Lower leg skin (tissue), 4 donors: Measurements from ENCODE around the gene ITPKB. TPM values are rescaled to one million over a fixed set of nuclear protein-coding genes. Genes with fewer than 3 reads are reported as not detected.

Source experiments
- DNase-seq, 2 donors: peaks; one replicate each; pipeline ENCODE4 v3.0.0-alpha.2; 2019; ENCODE audit warnings: low spot score in 2 of 2
- H3K4me3 ChIP-seq: fragments of 200-600 bp; sonication (generic); 2 replicates; pipeline ENCODE4 v1.5.1; 2017; ENCODE audit warnings: mild to moderate bottlenecking, low read depth; ENCODE audit not compliant: poor library complexity, severe bottlenecking
- CTCF ChIP-seq, 3 donors: fragments of 450-650 bp; IDR thresholded peaks; one replicate each; pipeline ENCODE4 v1.5.1; 2016; ENCODE audit warnings: antibody characterized with exemption in 3 of 3, mild to moderate bottlenecking in 3 of 3, moderate library complexity in 2 of 3
- POLR2A ChIP-seq, 2 donors: fragments of 450-650 bp; IDR thresholded peaks; one replicate each; pipeline ENCODE4 v1.6.1; 2016 to 2017; ENCODE audit warnings: antibody characterized with exemption in 2 of 2, mild to moderate bottlenecking in 1 of 2, moderate library complexity in 1 of 2
- WGBS, 2 donors: methylation state at CpG; one replicate each; pipeline ENCODE4 v1.1.5; 2018; 5-methylcytosine and 5-hydroxymethylcytosine counted together
- intact Hi-C: fragments of 100-400 bp; cut with DNase I; formaldehyde crosslinking; loops from one replicate; pipeline ENCODE4 v1.15.0; 2023; ENCODE audit warnings: low total_unique reads
- total RNA-seq, 4 donors: library from RNA; depleted of rRNA; stranded (reverse); fragments of >200 nt; gene quantifications; one replicate each; pipeline ENCODE4 v1.1.0, GENCODE V29; 2016

The ITPKB gene
- total RNA-seq, 4 donors from 2014 or later, result 39.3 to 57.2 (median 44.1) TPM

GRCh38 chr1:226582966-226583365 is 156.1 kb downstream of the ITPKB start:
- no peak for DNase-seq
- intact Hi-C loops, result no loop called here
- WGBS, 2 donors, result 79 to 90% methylated on average over 3 of the region's 3 CpGs
- TF ChIP-seq CTCF (IDR thresholded peaks at IDR 0.05) (no peak), POLR2A (IDR thresholded peaks at IDR 0.05) (no peak)
- H3K4me3 ChIP-seq, result no peak overlapping the region

Other genes starting within 250 kb of the ITPKB start
- gene STUM, start 190.5 kb downstream of the ITPKB start, total RNA-seq, result 1 to 10 TPM; 1.0 to 6.6 (median 3.4) TPM
- 10 to 100 TPM; 10.9 to 36.0 (median 23.2) TPM for gene PSEN2, start 131.3 kb upstream of the ITPKB start, total RNA-seq
- gene COQ8A, start 201.0 kb upstream of the ITPKB start, total RNA-seq, result 10 to 100 TPM; 53.4 to 97.5 (median 72.7) TPM